GM23248 (cell line): ENCODE measurements around the gene ZFYVE9.

Source experiments
- EZH2 ChIP-seq: fragments of 200-600 bp; sonication (generic); IDR thresholded peaks from 2 replicates; pipeline ENCODE4 v1.6.1; 2018; ENCODE audit warnings: antibody characterized with exemption, mild to moderate bottlenecking; ENCODE audit not compliant: insufficient read depth, poor library complexity, severe bottlenecking
- EZH2phosphoT487 ChIP-seq: fragments of 200-600 bp; sonication (generic); IDR thresholded peaks from 2 replicates; pipeline ENCODE4 v1.6.1; 2018; ENCODE audit warnings: antibody characterized with exemption, moderate library complexity, mild to moderate bottlenecking, low read depth; ENCODE audit not compliant: insufficient read depth

DNA sequence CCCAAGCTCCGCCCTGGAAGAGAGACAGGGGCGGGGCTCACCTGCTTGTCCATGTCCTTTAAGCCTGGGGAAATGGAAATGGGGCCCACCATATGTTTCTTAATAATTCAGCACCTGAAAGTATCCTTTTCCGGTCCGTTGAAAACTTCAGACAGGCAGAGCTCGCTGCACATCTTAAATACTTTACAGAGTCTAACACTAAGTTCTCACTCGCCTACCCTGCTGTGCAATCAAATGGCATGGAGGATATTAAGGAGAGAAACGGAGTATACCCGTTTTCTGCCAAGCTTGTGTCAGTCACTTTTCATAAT is 224.6 kb downstream of the ZFYVE9 start:
- TF ChIP-seq EZH2phosphoT487, result no peak
- no peak for TF ChIP-seq EZH2
